ENCODE measurements around the gene GSTP1. TPM values are rescaled to one million over a fixed set of nuclear protein-coding genes. Genes with fewer than 3 reads are reported as not detected.
"Not testable (repeated sequence)": the region's sequence is repeated elsewhere in the genome, so short reads cannot be mapped to it uniquely, and the experiment has no call there.

The GSTP1 gene
- total RNA-seq, 2 donors from 2014 or later, result 540 to 577 TPM

DNA sequence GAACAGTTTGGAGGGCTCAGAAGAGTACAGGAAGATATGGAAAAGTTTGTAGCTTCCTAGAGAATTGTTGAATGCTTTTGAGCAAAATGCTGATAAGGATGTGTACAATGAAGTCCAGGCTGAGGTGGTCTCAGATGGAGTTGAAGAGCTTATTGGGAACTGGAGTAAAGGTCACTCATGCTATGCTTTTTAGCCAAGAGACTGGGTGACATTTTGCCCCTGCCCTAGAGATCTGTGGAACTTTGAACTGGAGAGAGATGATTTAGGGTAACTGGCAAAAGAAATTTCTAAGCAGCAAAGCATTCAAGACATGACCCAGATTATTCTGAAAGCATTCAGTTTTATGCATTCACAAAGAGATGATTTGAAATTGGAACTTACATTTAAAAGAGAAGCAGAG, 32.5 kb upstream of the GSTP1 start:
- no peaks in the 10 kb centered on the region for H3K27me3 ChIP-seq (replicated peaks; ENCODE audit: insufficient read depth)
- no peak overlapping the region for H3K4me3 ChIP-seq
- no peak for DNase-seq (ENCODE audit: low spot score)
- intact Hi-C loops (cut with DNase I), result no loop called here
- H3K27ac ChIP-seq, result no peak overlapping the region
- no peaks in the 10 kb centered on the region for H3K36me3 ChIP-seq
- H3K9me3 ChIP-seq, result no peaks in the 10 kb centered on the region
- TF ChIP-seq POLR2A (IDR thresholded peaks at IDR 0.05), result no peak
- TF ChIP-seq POLR2AphosphoS5 (IDR thresholded peaks at IDR 0.05), result no peak
- TF ChIP-seq CTCF (IDR thresholded peaks at IDR 0.05), result no peak
- H3K4me1 ChIP-seq (replicated peaks), result no peaks in the 10 kb centered on the region

- H3K27ac ChIP-seq; DNase-seq (ENCODE audit: low spot score); H3K27me3 ChIP-seq (replicated peaks; ENCODE audit: insufficient read depth); H3K9me3 ChIP-seq; H3K4me1 ChIP-seq (replicated peaks); H3K36me3 ChIP-seq; H3K4me3 ChIP-seq; intact Hi-C loops (cut with DNase I): not testable (repeated sequence)
These were observed 31.9 kb upstream of the GSTP1 start for GRCh38 chr11:67551697-67552096.

DNA sequence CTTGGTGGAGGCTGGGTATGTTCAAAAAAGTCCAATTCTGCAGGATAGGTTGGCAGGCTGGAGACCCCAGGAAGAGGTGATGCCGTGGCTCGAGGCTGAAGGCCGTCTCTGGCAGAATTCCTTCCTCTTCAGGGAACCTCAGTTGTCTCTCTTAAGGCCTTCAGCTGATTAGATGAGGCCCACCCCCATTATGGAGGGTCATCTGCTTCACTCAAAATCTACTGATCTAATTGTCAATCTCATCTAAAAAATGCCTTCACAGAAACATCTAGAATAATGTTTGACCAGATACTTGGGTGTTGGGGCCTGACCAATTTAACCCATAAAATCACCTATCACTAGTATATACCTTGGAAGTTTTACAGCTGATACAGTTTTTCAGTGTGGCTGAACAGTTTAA, 27.4 kb upstream of the GSTP1 start:
- WGBS, result 76% methylated on average over 3 of the region's 3 CpGs
- H3K36me3 ChIP-seq, result no peaks in the 10 kb centered on the region
- intact Hi-C loops (cut with DNase I), result no loop called here
- H3K9me3 ChIP-seq, result no peaks in the 10 kb centered on the region
- no peak for TF ChIP-seq CTCF (IDR thresholded peaks at IDR 0.05)
- TF ChIP-seq POLR2AphosphoS5 (IDR thresholded peaks at IDR 0.05), result no peak
- no peak for TF ChIP-seq POLR2A (IDR thresholded peaks at IDR 0.05)
- H3K27ac ChIP-seq, result no peak overlapping the region
- H3K4me3 ChIP-seq, result no peak overlapping the region
- DNase-seq (ENCODE audit: low spot score), result no peak
- H3K4me1 ChIP-seq (replicated peaks), result no peaks in the 10 kb centered on the region
- H3K27me3 ChIP-seq (replicated peaks; ENCODE audit: insufficient read depth), result no peaks in the 10 kb centered on the region

DNA sequence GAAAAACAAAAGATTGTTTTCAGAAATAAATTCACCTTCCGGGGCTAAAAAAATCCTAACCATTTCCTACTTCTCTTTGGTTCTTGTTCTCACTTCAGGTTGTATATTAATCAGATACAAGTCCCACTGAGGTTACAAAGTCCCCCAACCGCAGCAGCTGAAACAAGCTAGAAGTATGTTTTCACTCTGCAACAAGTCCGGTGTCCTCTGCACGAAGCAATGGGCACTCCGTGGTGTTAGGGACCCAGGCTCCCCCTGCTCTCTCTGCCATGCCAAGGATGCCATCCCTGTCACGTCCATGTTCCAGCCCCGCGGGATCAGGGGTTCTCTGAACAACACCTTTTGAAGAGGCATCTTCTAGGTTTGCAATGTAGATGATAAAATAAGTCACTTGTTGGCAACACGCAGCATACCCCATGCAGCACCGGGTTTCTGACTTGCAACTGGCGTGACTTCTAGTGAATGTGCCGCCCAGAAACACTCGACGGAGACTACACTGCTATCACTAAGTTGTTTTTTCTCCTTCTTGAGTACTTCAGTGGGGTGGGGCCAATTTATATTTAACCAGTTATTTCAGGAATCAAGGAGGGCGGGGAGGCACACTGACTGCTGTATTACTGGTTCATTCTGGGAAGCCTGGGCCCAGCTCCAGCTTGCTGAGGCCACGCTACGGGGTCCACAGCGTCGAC, 25.4 kb upstream of the GSTP1 start:
- H3K27me3 ChIP-seq (replicated peaks; ENCODE audit: insufficient read depth), result no peaks in the 10 kb centered on the region
- TF ChIP-seq POLR2AphosphoS5 (IDR thresholded peaks at IDR 0.05) (no peak), POLR2A (IDR thresholded peaks at IDR 0.05) (no peak), CTCF (IDR thresholded peaks at IDR 0.05) (no peak)
- H3K4me3 ChIP-seq, result no peak overlapping the region
- intact Hi-C loops (cut with DNase I), result no loop called here
- no peak for DNase-seq (ENCODE audit: low spot score)
- no peaks in the 10 kb centered on the region for H3K9me3 ChIP-seq
- H3K4me1 ChIP-seq (replicated peaks), result no peaks in the 10 kb centered on the region
- WGBS, result 54% methylated on average over 19 of the region's 19 CpGs
- no peak overlapping the region for H3K27ac ChIP-seq
- H3K36me3 ChIP-seq, result no peaks in the 10 kb centered on the region

GRCh38 chr11:67561971-67562619, 21.5 kb upstream of the GSTP1 start:
- Histone ChIP-seq H3K27ac (no peak overlapping the region), H3K9me3 (no peaks in the 10 kb centered on the region), H3K4me1 (replicated peaks) (no peaks in the 10 kb centered on the region), H3K27me3 (replicated peaks; ENCODE audit: insufficient read depth) (no peaks in the 10 kb centered on the region), H3K4me3 (no peak overlapping the region), H3K36me3 (no peaks in the 10 kb centered on the region)
- no peak for TF ChIP-seq POLR2AphosphoS5 (IDR thresholded peaks at IDR 0.05)
- no peak for TF ChIP-seq POLR2A (IDR thresholded peaks at IDR 0.05)
- no peak for TF ChIP-seq CTCF (IDR thresholded peaks at IDR 0.05)
- 76% methylated on average over 10 of the region's 10 CpGs for WGBS
- intact Hi-C loops (cut with DNase I), result no loop called here
- no peak for DNase-seq (ENCODE audit: low spot score)
